Fibroblast of skin of left biceps (primary cell): Measurements from ENCODE around the gene PLTP.
"Not testable (repeated sequence)": the region's sequence is repeated elsewhere in the genome, so short reads cannot be mapped to it uniquely, and the experiment has no call there.

Experiments
- DNase-seq, 2 experiments: peaks; one replicate each; pipeline ENCODE4 v3.0.0-alpha.2; 2013; ENCODE audit warnings: low read depth in 2 of 2

Gene PLTP

GRCh38 chr20:45874104-45874481 lies 37.9 kb downstream of the PLTP start:
- not testable (repeated sequence) for DNase-seq

- DNase-seq = no peak
Measured at GRCh38 chr20:45873409-45874103, 38.4 kb downstream of the PLTP start.

GRCh38 chr20:45872626-45873025 lies 39.3 kb downstream of the PLTP start:
- DNase-seq = no peak

GRCh38 chr20:45867819-45868176 lies 44.2 kb downstream of the PLTP start:
- DNase-seq = peak; percentile 24 to 42

- no peak for DNase-seq
Measured at GRCh38 chr20:45867136-45867818, 44.7 kb downstream of the PLTP start.

GRCh38 chr20:45866454-45866853 lies 45.5 kb downstream of the PLTP start:
- no peak for DNase-seq

GRCh38 chr20:45863543-45864470 lies 48.1 kb downstream of the PLTP start:
- DNase-seq = no peak

- DNase-seq = no peak
Measured at GRCh38 chr20:45861221-45862075, 50.5 kb downstream of the PLTP start.

GRCh38 chr20:45860560-45861220 lies 51.3 kb downstream of the PLTP start:
- DNase-seq = no peak

GRCh38 chr20:45859916-45860315 lies 52.0 kb downstream of the PLTP start:
- DNase-seq = no peak

GRCh38 chr20:45857882-45858216 lies 54.1 kb downstream of the PLTP start:
- DNase-seq = no peak

GRCh38 chr20:45857114-45857881 lies 54.7 kb downstream of the PLTP start, which contains the start of the genes ACOT8 and ZSWIM3:
Gene ACOT8, minus strand, starts transcription at chr20:45857392. Its CDS starts 77 bp downstream, at chr20:45857315.
Gene ZSWIM3, plus strand, starts transcription at chr20:45857614. Its CDS starts 212 bp downstream, at chr20:45857826.
- peak; percentile 100 for DNase-seq

- DNase-seq = no peak
Measured at GRCh38 chr20:45853484-45853883, 58.5 kb downstream of the PLTP start.

- no peak for DNase-seq
Measured at GRCh38 chr20:45852326-45852725, 59.6 kb downstream of the PLTP start.

GRCh38 chr20:45851501-45851900 lies 60.5 kb downstream of the PLTP start:
- DNase-seq = no peak

- no peak for DNase-seq
Measured at GRCh38 chr20:45850926-45851325, 61.0 kb downstream of the PLTP start.

GRCh38 chr20:45850238-45850637 lies 61.7 kb downstream of the PLTP start:
- DNase-seq = no peak

- DNase-seq = no peak
Measured at GRCh38 chr20:45848969-45849582, 62.9 kb downstream of the PLTP start.
